Measurements from ENCODE around the gene PCDH8. TPM values are rescaled to one million over a fixed set of nuclear protein-coding genes. Genes with fewer than 3 reads are reported as not detected.
"Not testable (repeated sequence)": the region's sequence is repeated elsewhere in the genome, so short reads cannot be mapped to it uniquely, and the experiment has no call there.

The PCDH8 gene
- total RNA-seq, 1 donor from 2014 or later = not detected

GRCh38 chr13:52817886-52818285, 30.6 kb downstream of the PCDH8 start:
- not testable (repeated sequence) for DNase-seq (ENCODE audit: low spot score)

GRCh38 chr13:52815330-52815729, 33.1 kb downstream of the PCDH8 start:
- no peak for DNase-seq (ENCODE audit: low spot score)

GRCh38 chr13:52812941-52813340, 35.5 kb downstream of the PCDH8 start:
- DNase-seq (ENCODE audit: low spot score) = no peak

GRCh38 chr13:52811841-52812240, 36.6 kb downstream of the PCDH8 start:
- DNase-seq (ENCODE audit: low spot score) = no peak

- DNase-seq (ENCODE audit: low spot score) = no peak
Observed at GRCh38 chr13:52810526-52810925, 37.9 kb downstream of the PCDH8 start.

GRCh38 chr13:52810011-52810410, 38.4 kb downstream of the PCDH8 start:
- DNase-seq (ENCODE audit: low spot score) = no peak

GRCh38 chr13:52809310-52809769, 39.1 kb downstream of the PCDH8 start:
- DNase-seq (ENCODE audit: low spot score) = peak; percentile 18

GRCh38 chr13:52808842-52809219, 39.6 kb downstream of the PCDH8 start:
- DNase-seq (ENCODE audit: low spot score) = no peak

- DNase-seq (ENCODE audit: low spot score) = no peak
Observed at GRCh38 chr13:52806029-52806428, 42.4 kb downstream of the PCDH8 start.

GRCh38 chr13:52804202-52804641, 44.2 kb downstream of the PCDH8 start:
- DNase-seq (ENCODE audit: low spot score) = no peak

GRCh38 chr13:52800856-52801255, 47.6 kb downstream of the PCDH8 start:
- DNase-seq (ENCODE audit: low spot score) = no peak

GRCh38 chr13:52798770-52799430, 49.5 kb downstream of the PCDH8 start:
- DNase-seq (ENCODE audit: low spot score) = no peak

GRCh38 chr13:52797176-52797575, 51.3 kb downstream of the PCDH8 start:
- no peak for DNase-seq (ENCODE audit: low spot score)

GRCh38 chr13:52794589-52794988, 53.9 kb downstream of the PCDH8 start:
- no peak for DNase-seq (ENCODE audit: low spot score)

- DNase-seq (ENCODE audit: low spot score) = no peak
Observed at GRCh38 chr13:52793515-52794061, 54.9 kb downstream of the PCDH8 start.

Other genes with a start within 250 kb of the PCDH8 start
- 3.9 TPM for gene HNRNPA1L2, start 206.2 kb downstream of the PCDH8 start, total RNA-seq
- gene SUGT1, start 195.8 kb downstream of the PCDH8 start, total RNA-seq = 37.6 TPM
- gene CNMD, start 108.8 kb downstream of the PCDH8 start, total RNA-seq = 0.26 TPM
- gene OLFM4, start 180.2 kb upstream of the PCDH8 start, total RNA-seq = 3.9 TPM